Midbrain (tissue), 1 donor: ENCODE results near the gene ATRX.
"Not testable (repeated sequence)": the region's sequence is repeated elsewhere in the genome, so short reads cannot be mapped to it uniquely, and the experiment has no call there.

Source experiments
- DNase-seq: peaks from one replicate; lab custom pipeline; 2025; lab: John Stamatoyannopoulos, UW

The ATRX gene

GRCh38 chrX:77621453-77621852 is 164.6 kb downstream of the ATRX start:
- not testable (repeated sequence) for DNase-seq

GRCh38 chrX:77617206-77617605 is 168.8 kb downstream of the ATRX start:
- no peak for DNase-seq

- no peak for DNase-seq
Measured at GRCh38 chrX:77603635-77604336, 182.2 kb downstream of the ATRX start.

- no peak for DNase-seq
Measured at GRCh38 chrX:77597511-77597910, 188.5 kb downstream of the ATRX start.

- no peak for DNase-seq
Measured at GRCh38 chrX:77597090-77597489, 188.9 kb downstream of the ATRX start.

- no peak for DNase-seq
Measured at GRCh38 chrX:77595848-77596247, 190.2 kb downstream of the ATRX start.

GRCh38 chrX:77572322-77572721 is 213.7 kb downstream of the ATRX start:
- DNase-seq: no peak

- no peak for DNase-seq
Measured at GRCh38 chrX:77565278-77565677, 220.7 kb downstream of the ATRX start.

GRCh38 chrX:77564823-77565222 is 221.2 kb downstream of the ATRX start:
- no peak for DNase-seq

- DNase-seq: no peak
Measured at GRCh38 chrX:77561372-77561771, 224.6 kb downstream of the ATRX start.

GRCh38 chrX:77556276-77556675 is 229.7 kb downstream of the ATRX start:
- DNase-seq: no peak

GRCh38 chrX:77548751-77549150 is 237.3 kb downstream of the ATRX start:
- DNase-seq: no peak

GRCh38 chrX:77539778-77540177 is 246.2 kb downstream of the ATRX start:
- not testable (repeated sequence) for DNase-seq

GRCh38 chrX:77531261-77531660 is 254.8 kb downstream of the ATRX start:
- not testable (repeated sequence) for DNase-seq

GRCh38 chrX:77528034-77528433 is 258.0 kb downstream of the ATRX start:
- DNase-seq: no peak

- peak; percentile 7 for DNase-seq
Measured at GRCh38 chrX:77527233-77528001, 258.6 kb downstream of the ATRX start.

- no peak for DNase-seq
Measured at GRCh38 chrX:77519765-77520164, 266.3 kb downstream of the ATRX start.

- no peak for DNase-seq
Measured at GRCh38 chrX:77514177-77514576, 271.8 kb downstream of the ATRX start.

GRCh38 chrX:77510007-77510406 is 276.0 kb downstream of the ATRX start:
- no peak for DNase-seq

GRCh38 chrX:77505227-77505626 is 280.8 kb downstream of the ATRX start:
- no peak for DNase-seq

GRCh38 chrX:77502951-77503525 is 283.0 kb downstream of the ATRX start:
- no peak for DNase-seq

- not testable (repeated sequence) for DNase-seq
Measured at GRCh38 chrX:77500164-77500563, 285.9 kb downstream of the ATRX start.
